Breast epithelium (tissue), 3 donors: ENCODE data around the gene PSMC2.

ENCODE experiments used
- POLR2A ChIP-seq: fragments of 450-650 bp; IDR thresholded peaks from one replicate; pipeline ENCODE4 v1.6.1; 2016; ENCODE audit warnings: antibody characterized with exemption, mild to moderate bottlenecking, moderate library complexity
- POLR2AphosphoS5 ChIP-seq, 3 donors: sonication (generic); formaldehyde crosslinking; IDR thresholded peaks; one replicate each; pipeline ENCODE4 v1.6.1; 2017; ENCODE audit warnings: antibody characterized with exemption in 3 of 3
- TF ChIP-seq, protein P1 (sequence below), 3 donors: fragments of 450-650 bp; IDR thresholded peaks; one replicate each; pipeline ENCODE4 v1.5.1; 2016 to 2017; ENCODE audit warnings: antibody characterized with exemption in 3 of 3, mild to moderate bottlenecking in 3 of 3, moderate library complexity in 3 of 3

DNA sequence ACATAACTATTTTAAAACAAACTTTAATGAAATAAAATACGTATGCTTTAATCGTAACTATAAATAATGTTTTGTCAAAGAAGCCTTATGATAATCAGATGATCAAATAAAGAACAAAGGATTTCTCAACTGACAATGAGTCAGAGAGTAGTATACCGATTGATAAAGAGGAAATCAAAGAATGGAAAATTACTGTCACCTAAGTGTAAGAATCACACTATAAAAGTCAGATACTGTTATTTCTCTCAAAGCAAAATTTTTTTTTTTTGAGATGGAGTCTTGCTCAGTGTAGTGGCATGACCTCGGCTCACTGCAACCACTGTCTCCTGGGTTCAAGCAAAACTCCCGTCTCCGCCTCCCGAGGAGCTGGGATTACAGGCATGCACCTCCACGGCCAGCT is 21.7 kb upstream of the PSMC2 start:
- TF ChIP-seq, protein P1, sequence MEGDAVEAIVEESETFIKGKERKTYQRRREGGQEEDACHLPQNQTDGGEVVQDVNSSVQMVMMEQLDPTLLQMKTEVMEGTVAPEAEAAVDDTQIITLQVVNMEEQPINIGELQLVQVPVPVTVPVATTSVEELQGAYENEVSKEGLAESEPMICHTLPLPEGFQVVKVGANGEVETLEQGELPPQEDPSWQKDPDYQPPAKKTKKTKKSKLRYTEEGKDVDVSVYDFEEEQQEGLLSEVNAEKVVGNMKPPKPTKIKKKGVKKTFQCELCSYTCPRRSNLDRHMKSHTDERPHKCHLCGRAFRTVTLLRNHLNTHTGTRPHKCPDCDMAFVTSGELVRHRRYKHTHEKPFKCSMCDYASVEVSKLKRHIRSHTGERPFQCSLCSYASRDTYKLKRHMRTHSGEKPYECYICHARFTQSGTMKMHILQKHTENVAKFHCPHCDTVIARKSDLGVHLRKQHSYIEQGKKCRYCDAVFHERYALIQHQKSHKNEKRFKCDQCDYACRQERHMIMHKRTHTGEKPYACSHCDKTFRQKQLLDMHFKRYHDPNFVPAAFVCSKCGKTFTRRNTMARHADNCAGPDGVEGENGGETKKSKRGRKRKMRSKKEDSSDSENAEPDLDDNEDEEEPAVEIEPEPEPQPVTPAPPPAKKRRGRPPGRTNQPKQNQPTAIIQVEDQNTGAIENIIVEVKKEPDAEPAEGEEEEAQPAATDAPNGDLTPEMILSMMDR (IDR thresholded peaks at IDR 0.05), result no peak
- TF ChIP-seq POLR2AphosphoS5 (IDR thresholded peaks at IDR 0.05) (no peak), POLR2A (no peak)
